ENCODE data around the gene NBL1.

NBL1 gene

DNA sequence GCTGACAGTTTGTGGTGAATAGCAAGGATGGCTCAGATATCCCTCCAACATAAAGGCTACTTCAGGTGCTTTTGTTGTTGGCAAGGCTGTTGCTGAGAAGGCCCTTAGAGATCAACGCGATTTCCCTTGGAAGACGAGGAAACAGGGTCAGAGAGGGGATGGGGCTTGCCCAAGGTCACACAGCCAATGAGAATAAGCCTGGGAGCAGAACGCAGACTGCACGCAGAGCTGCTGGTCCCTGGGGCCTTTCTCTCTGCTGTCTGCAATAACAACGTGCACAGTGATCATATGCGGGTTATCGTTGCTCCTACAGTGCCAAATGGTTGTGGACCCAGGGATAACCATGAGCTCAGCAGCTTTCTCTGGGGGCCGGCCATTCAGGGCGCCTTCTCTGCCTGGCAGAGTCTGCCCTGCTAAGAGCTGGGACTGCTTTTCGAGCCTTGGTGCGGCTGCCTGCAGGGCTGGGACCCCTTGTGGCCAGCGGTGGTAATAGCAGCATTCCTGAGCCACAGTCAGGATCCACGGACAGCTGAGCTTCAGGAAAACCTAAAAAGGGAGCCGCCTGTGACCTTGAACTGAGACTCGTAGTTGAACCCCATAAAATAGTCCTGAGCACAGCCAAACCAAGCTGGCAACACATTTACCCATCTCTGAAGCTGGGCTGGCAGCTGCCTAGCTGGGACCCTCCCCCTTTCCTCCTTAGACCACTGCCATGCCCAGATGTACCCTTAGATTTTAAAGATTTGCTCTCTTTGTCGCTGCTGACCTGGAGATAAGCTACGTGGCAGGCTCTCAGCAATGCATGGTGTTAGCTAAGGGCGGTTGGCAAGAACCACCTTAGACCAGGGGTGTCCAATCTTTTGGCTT is 60.4 kb downstream of the NBL1 start:
- TF ChIP-seq PPARA (CRISPR knock-in tag; IDR thresholded peaks at IDR 0.05; ENCODE audit: borderline replicate concordance) (no peak), ZFP3 (CRISPR knock-in tag; IDR thresholded peaks at IDR 0.05) (no peak), BACH2 (CRISPR knock-in tag; IDR thresholded peaks at IDR 0.05; ENCODE audit: borderline replicate concordance) (no peak), TCF4 (CRISPR knock-in tag; IDR thresholded peaks at IDR 0.05; ENCODE audit: borderline replicate concordance) (no peak)
- peak; percentile 99 for ATAC-seq

DNA sequence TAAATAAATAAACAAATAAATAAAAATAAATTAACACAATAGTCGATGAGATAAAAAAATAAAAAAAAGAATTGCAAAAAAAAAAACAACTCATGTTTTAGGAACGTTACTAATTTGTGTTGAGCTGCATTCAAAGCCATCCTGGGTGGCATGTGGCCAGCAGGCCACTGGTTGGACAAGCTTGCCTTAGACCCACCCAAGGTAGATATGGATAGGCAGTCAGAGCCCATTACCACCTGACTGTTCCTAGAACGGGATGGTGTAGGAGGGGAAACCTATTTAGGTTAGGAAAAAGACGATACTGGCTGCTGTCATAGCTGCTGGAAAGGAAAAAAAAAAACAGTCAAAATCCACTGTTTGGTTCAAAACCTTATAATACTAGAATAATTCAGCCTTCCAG is 61.4 kb downstream of the NBL1 start:
- TF ChIP-seq ZFP3 (CRISPR knock-in tag; IDR thresholded peaks at IDR 0.05) (no peak), OSR1 (CRISPR knock-in tag; IDR thresholded peaks at IDR 0.05) (no peak), ZNF565 (CRISPR knock-in tag; conservative IDR thresholded peaks at IDR 0.05; ENCODE audit: low read depth) (no peak), GLIS3 (CRISPR knock-in tag; IDR thresholded peaks at IDR 0.05) (no peak), ISL1 (CRISPR knock-in tag; IDR thresholded peaks at IDR 0.05) (no peak)
- TF ChIP-seq, protein P1, sequence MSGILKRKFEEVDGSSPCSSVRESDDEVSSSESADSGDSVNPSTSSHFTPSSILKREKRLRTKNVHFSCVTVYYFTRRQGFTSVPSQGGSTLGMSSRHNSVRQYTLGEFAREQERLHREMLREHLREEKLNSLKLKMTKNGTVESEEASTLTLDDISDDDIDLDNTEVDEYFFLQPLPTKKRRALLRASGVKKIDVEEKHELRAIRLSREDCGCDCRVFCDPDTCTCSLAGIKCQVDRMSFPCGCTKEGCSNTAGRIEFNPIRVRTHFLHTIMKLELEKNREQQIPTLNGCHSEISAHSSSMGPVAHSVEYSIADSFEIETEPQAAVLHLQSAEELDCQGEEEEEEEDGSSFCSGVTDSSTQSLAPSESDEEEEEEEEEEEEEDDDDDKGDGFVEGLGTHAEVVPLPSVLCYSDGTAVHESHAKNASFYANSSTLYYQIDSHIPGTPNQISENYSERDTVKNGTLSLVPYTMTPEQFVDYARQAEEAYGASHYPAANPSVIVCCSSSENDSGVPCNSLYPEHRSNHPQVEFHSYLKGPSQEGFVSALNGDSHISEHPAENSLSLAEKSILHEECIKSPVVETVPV (CRISPR knock-in tag; IDR thresholded peaks at IDR 0.05) = no peak
- no peak for ATAC-seq

DNA sequence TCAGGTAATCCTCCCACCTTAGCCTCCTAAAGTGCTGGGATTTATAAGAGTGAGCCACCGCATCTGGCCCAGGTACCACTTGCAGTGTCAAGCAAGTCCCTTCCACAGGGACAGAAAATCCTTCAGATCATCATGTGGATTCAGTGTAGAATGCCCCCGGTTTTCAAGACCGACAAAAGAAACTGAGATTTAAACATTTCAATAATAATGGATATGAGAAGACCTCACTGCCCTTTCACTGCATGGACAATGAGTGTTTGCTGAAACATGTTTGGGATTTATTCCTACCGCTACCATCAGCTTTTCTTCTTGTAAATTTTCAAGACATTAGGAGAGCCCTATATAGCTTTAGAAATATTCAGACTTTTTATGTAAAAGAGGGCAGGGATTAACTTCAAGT is 62.0 kb downstream of the NBL1 start:
- TF ChIP-seq TOX (CRISPR knock-in tag; IDR thresholded peaks at IDR 0.05; ENCODE audit: borderline replicate concordance) (no peak), CSDC2 (CRISPR knock-in tag; IDR thresholded peaks at IDR 0.05) (no peak), ZC3H10 (CRISPR knock-in tag; IDR thresholded peaks at IDR 0.05) (no peak), ZNF8 (CRISPR knock-in tag; IDR thresholded peaks at IDR 0.05) (no peak), SNAI2 (CRISPR knock-in tag; IDR thresholded peaks at IDR 0.05) (no peak), OSR1 (CRISPR knock-in tag; IDR thresholded peaks at IDR 0.05) (no peak), ZFP30 (CRISPR knock-in tag; IDR thresholded peaks at IDR 0.05) (no peak), PPARA (CRISPR knock-in tag; IDR thresholded peaks at IDR 0.05; ENCODE audit: borderline replicate concordance) (no peak)
- TF ChIP-seq, protein P2, sequence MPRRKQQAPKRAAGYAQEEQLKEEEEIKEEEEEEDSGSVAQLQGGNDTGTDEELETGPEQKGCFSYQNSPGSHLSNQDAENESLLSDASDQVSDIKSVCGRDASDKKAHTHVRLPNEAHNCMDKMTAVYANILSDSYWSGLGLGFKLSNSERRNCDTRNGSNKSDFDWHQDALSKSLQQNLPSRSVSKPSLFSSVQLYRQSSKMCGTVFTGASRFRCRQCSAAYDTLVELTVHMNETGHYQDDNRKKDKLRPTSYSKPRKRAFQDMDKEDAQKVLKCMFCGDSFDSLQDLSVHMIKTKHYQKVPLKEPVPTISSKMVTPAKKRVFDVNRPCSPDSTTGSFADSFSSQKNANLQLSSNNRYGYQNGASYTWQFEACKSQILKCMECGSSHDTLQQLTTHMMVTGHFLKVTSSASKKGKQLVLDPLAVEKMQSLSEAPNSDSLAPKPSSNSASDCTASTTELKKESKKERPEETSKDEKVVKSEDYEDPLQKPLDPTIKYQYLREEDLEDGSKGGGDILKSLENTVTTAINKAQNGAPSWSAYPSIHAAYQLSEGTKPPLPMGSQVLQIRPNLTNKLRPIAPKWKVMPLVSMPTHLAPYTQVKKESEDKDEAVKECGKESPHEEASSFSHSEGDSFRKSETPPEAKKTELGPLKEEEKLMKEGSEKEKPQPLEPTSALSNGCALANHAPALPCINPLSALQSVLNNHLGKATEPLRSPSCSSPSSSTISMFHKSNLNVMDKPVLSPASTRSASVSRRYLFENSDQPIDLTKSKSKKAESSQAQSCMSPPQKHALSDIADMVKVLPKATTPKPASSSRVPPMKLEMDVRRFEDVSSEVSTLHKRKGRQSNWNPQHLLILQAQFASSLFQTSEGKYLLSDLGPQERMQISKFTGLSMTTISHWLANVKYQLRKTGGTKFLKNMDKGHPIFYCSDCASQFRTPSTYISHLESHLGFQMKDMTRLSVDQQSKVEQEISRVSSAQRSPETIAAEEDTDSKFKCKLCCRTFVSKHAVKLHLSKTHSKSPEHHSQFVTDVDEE (CRISPR knock-in tag; IDR thresholded peaks at IDR 0.05) = no peak
- ATAC-seq = no peak

All from SK-N-SH treated with all-trans-retinoic acid at 6 μM for 48 hours (cell line).